Liver (tissue), 9 donors: Measurements from ENCODE around the gene SLC25A13. TPM values are rescaled to one million over a fixed set of nuclear protein-coding genes. Genes with fewer than 3 reads are reported as not detected.
A peak's percentile ranks its signal among the peaks of the same experiment; 100 is the strongest.

ENCODE experiments used
- DNase-seq: peaks from one replicate; pipeline ENCODE4 v3.0.0-alpha.2; 2017; ENCODE audit warnings: low spot score
- H3K27ac ChIP-seq, 2 donors: one replicate each; pipeline ENCODE4 v1.7.0; 2013; ENCODE audit warnings: inconsistent platforms in 2 of 2, low read length in 2 of 2, control low read depth in 1 of 2, low read depth in 1 of 2, mild to moderate bottlenecking in 1 of 2
- H3K27me3 ChIP-seq, 4 donors: one replicate each; pipeline versions ENCODE4 v1.6.1 to v1.7.0; 2013; ENCODE audit warnings: low read length in 3 of 4, inconsistent platforms in 1 of 4, mild to moderate bottlenecking in 1 of 4, moderate library complexity in 1 of 4; ENCODE audit not compliant: control insufficient read depth in 4 of 4, insufficient read depth in 4 of 4
- H3K36me3 ChIP-seq, 4 donors: one replicate each; pipeline versions ENCODE4 v1.6.1 to v1.7.0; 2013; ENCODE audit warnings: low read length in 3 of 4, mild to moderate bottlenecking in 3 of 4, low read depth in 1 of 4, moderate library complexity in 1 of 4; ENCODE audit not compliant: control insufficient read depth in 4 of 4, insufficient read depth in 3 of 4
- H3K4me1 ChIP-seq, 4 donors: one replicate each; pipeline versions ENCODE4 v1.6.1 to v1.7.0; 2013; ENCODE audit warnings: low read length in 3 of 4, mild to moderate bottlenecking in 3 of 4, moderate library complexity in 1 of 4; ENCODE audit not compliant: control insufficient read depth in 4 of 4, insufficient read depth in 4 of 4
- H3K4me3 ChIP-seq, 3 donors: one replicate each; pipeline versions ENCODE4 v1.6.1 to v1.7.0; 2013; ENCODE audit warnings: low read length in 3 of 3, control low read depth in 1 of 3, low read depth in 1 of 3, mild to moderate bottlenecking in 1 of 3
- H3K9ac ChIP-seq, 2 donors: one replicate each; pipeline ENCODE4 v1.7.0; 2013; ENCODE audit warnings: low read length in 2 of 2, mild to moderate bottlenecking in 2 of 2, moderate library complexity in 2 of 2, control low read depth in 1 of 2, low read depth in 1 of 2
- H3K9me3 ChIP-seq, 4 donors: one replicate each; pipeline versions ENCODE4 v1.6.1 to v1.7.0; 2013; ENCODE audit warnings: low read length in 3 of 4; ENCODE audit not compliant: control insufficient read depth in 4 of 4
- EGR1 ChIP-seq, 2 donors: IDR thresholded peaks; 2 replicates each; pipeline ENCODE4 v1.6.1; 2016 to 2018; ENCODE audit warnings: antibody characterized with exemption in 2 of 2, low read depth in 2 of 2
- FOXA1 ChIP-seq: IDR thresholded peaks from 2 replicates; pipeline ENCODE4 v1.6.1; 2016; ENCODE audit warnings: antibody characterized with exemption
- FOXA2 ChIP-seq: IDR thresholded peaks from 2 replicates; pipeline ENCODE4 v1.6.1; 2016; ENCODE audit warnings: antibody characterized with exemption
- GABPA ChIP-seq, 2 donors: IDR thresholded peaks in 1 of 2; conservative IDR thresholded peaks in 1 of 2; 2 replicates each; pipeline ENCODE4 v1.6.1; 2016; ENCODE audit warnings: antibody characterized with exemption in 2 of 2, mild to moderate bottlenecking in 1 of 2, moderate library complexity in 1 of 2
- HNF4A ChIP-seq, 2 donors: conservative IDR thresholded peaks; 2 replicates each; pipeline ENCODE4 v1.6.1; 2016; ENCODE audit warnings: antibody characterized with exemption in 2 of 2, mild to moderate bottlenecking in 2 of 2
- HNF4G ChIP-seq: IDR thresholded peaks from 2 replicates; pipeline ENCODE4 v1.6.1; 2016; ENCODE audit warnings: antibody characterized with exemption
- JUND ChIP-seq, 2 donors: IDR thresholded peaks; 2 replicates each; pipeline ENCODE4 v1.6.1; 2016; ENCODE audit warnings: antibody characterized with exemption in 2 of 2
- NR2F2 ChIP-seq: IDR thresholded peaks from 2 replicates; pipeline ENCODE4 v1.6.1; 2016; ENCODE audit warnings: antibody characterized with exemption
- RAD21 ChIP-seq, 2 donors: IDR thresholded peaks; 2 replicates each; pipeline ENCODE4 v1.6.1; 2016; ENCODE audit warnings: antibody characterized with exemption in 2 of 2, mild to moderate bottlenecking in 2 of 2
- RXRA ChIP-seq, 2 donors: IDR thresholded peaks; 2 replicates each; pipeline ENCODE4 v1.6.1; 2017 to 2018; ENCODE audit warnings: antibody characterized with exemption in 2 of 2, mild to moderate bottlenecking in 1 of 2
- SP1 ChIP-seq: IDR thresholded peaks from 2 replicates; pipeline ENCODE4 v1.6.1; 2018; ENCODE audit warnings: antibody characterized with exemption, mild to moderate bottlenecking
- TAF1 ChIP-seq: conservative IDR thresholded peaks from 2 replicates; pipeline ENCODE4 v1.6.1; 2016; ENCODE audit warnings: antibody characterized with exemption, mild to moderate bottlenecking
- YY1 ChIP-seq: IDR thresholded peaks from 2 replicates; pipeline ENCODE4 v1.6.1; 2016; ENCODE audit warnings: antibody characterized with exemption, mild to moderate bottlenecking
- WGBS: extraction: QIAGEN DNeasy Blood & Tissue Kit; methylation state at CpG from one replicate; pipeline ENCODE4 v1.1.7; 2013; 5-methylcytosine and 5-hydroxymethylcytosine counted together
- polyA plus RNA-seq, 2 donors: library from polyadenylated mRNA; stranded (reverse) in 1 of 2; unstranded in 1 of 2; fragments of 200-250 nt in 1 of 2; fragments of >200 nt in 1 of 2; fragmentation: Nextera tagmentation in 1 of 2; extraction: Ambion mirVana in 1 of 2; gene quantifications; one replicate each; pipeline versions ENCODE4 v1.2.1 to v1.2.3, GENCODE V29; 2013 to 2015
- total RNA-seq, 2 donors: library from RNA; depleted of rRNA; stranded (reverse); fragments of >200 nt; gene quantifications; one replicate each; pipeline ENCODE4 v1.2.3, GENCODE V29; 2014
- TF ChIP-seq, protein P1 (sequence below): IDR thresholded peaks from 2 replicates; pipeline ENCODE4 v1.6.1; 2016; ENCODE audit warnings: antibody characterized with exemption
- TF ChIP-seq, protein P2 (sequence below): IDR thresholded peaks from 2 replicates; pipeline ENCODE4 v1.6.1; 2016; ENCODE audit warnings: antibody characterized with exemption
- TF ChIP-seq, protein P3 (sequence below): fragments of 150-350 bp; IDR thresholded peaks from 2 replicates; pipeline ENCODE4 v1.5.1; 2017; ENCODE audit warnings: improper control_type of control experiment, low read depth, low read length; ENCODE audit not compliant: missing input control
- TF ChIP-seq, protein P4 (sequence below): IDR thresholded peaks from 2 replicates; pipeline ENCODE4 v1.6.1; 2016; ENCODE audit warnings: antibody characterized with exemption
- TF ChIP-seq, protein P5 (sequence below): IDR thresholded peaks from 2 replicates; pipeline ENCODE4 v1.6.1; 2016; ENCODE audit warnings: antibody characterized with exemption, mild to moderate bottlenecking
- donor health status: healthy.
- donor health status: healthy.
- donor health status: healthy.
- donor health status: healthy.
- donor health status: healthy.

Gene SLC25A13
- total and polyA plus RNA-seq, 4 donors: 45.6 to 116 (median 63.9) TPM

DNA sequence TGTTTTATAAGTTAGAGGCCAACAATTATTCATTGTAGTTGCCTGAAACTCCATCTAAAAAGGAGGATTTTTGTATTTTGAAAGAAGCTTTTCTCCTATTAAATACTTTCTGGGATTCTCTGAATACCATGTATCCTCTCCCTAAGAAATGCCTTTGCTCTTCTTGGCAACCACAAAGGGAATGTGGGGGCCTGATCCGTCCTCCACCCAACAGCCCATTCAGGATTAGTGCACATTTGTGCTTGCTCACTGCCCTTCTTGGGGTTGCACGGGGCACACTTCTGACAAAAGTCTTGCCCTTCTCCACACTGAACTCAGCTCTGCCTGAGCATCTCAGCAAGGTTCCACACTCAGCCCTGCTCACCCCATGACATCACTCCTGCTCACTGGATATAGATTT, 194.2 kb downstream of the SLC25A13 start:
- Histone ChIP-seq H3K36me3 (peaks cover 3 to 36% (median 18%) of the 10 kb centered on the region in 4 donors), H3K9me3 (no peaks in the 10 kb centered on the region), H3K4me3 (no peak overlapping the region), H3K9ac (no peak overlapping the region), H3K4me1 (peaks cover 0 to 14% (median 1%) of the 10 kb centered on the region in 4 donors), H3K27ac (no peak overlapping the region), H3K27me3 (no peaks in the 10 kb centered on the region)
- WGBS: 91% methylated on average over 2 of the region's 2 CpGs
- DNase-seq: no peak
- TF ChIP-seq JUND (IDR thresholded peaks at IDR 0.05) (no peak), GABPA (IDR thresholded peaks at IDR 0.05 in 1 of 2, conservative IDR thresholded peaks at IDR 0.05 in 1 of 2) (no peak), FOXA2 (no peak), RXRA (IDR thresholded peaks at IDR 0.05) (no peak), HNF4A (conservative IDR thresholded peaks at IDR 0.05) (no peak), RAD21 (IDR thresholded peaks at IDR 0.05) (no peak), SP1 (no peak), FOXA1 (no peak), HNF4G (no peak), TAF1 (no peak), NR2F2 (no peak)
- TF ChIP-seq, protein P1, sequence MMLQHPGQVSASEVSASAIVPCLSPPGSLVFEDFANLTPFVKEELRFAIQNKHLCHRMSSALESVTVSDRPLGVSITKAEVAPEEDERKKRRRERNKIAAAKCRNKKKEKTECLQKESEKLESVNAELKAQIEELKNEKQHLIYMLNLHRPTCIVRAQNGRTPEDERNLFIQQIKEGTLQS: no peak
- TF ChIP-seq, protein P2, sequence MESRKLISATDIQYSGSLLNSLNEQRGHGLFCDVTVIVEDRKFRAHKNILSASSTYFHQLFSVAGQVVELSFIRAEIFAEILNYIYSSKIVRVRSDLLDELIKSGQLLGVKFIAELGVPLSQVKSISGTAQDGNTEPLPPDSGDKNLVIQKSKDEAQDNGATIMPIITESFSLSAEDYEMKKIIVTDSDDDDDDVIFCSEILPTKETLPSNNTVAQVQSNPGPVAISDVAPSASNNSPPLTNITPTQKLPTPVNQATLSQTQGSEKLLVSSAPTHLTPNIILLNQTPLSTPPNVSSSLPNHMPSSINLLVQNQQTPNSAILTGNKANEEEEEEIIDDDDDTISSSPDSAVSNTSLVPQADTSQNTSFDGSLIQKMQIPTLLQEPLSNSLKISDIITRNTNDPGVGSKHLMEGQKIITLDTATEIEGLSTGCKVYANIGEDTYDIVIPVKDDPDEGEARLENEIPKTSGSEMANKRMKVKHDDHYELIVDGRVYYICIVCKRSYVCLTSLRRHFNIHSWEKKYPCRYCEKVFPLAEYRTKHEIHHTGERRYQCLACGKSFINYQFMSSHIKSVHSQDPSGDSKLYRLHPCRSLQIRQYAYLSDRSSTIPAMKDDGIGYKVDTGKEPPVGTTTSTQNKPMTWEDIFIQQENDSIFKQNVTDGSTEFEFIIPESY: no peak
- TF ChIP-seq, protein P3, sequence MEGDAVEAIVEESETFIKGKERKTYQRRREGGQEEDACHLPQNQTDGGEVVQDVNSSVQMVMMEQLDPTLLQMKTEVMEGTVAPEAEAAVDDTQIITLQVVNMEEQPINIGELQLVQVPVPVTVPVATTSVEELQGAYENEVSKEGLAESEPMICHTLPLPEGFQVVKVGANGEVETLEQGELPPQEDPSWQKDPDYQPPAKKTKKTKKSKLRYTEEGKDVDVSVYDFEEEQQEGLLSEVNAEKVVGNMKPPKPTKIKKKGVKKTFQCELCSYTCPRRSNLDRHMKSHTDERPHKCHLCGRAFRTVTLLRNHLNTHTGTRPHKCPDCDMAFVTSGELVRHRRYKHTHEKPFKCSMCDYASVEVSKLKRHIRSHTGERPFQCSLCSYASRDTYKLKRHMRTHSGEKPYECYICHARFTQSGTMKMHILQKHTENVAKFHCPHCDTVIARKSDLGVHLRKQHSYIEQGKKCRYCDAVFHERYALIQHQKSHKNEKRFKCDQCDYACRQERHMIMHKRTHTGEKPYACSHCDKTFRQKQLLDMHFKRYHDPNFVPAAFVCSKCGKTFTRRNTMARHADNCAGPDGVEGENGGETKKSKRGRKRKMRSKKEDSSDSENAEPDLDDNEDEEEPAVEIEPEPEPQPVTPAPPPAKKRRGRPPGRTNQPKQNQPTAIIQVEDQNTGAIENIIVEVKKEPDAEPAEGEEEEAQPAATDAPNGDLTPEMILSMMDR: no peak
- TF ChIP-seq, protein P4, sequence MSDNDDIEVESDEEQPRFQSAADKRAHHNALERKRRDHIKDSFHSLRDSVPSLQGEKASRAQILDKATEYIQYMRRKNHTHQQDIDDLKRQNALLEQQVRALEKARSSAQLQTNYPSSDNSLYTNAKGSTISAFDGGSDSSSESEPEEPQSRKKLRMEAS: no peak
- TF ChIP-seq, protein P5, sequence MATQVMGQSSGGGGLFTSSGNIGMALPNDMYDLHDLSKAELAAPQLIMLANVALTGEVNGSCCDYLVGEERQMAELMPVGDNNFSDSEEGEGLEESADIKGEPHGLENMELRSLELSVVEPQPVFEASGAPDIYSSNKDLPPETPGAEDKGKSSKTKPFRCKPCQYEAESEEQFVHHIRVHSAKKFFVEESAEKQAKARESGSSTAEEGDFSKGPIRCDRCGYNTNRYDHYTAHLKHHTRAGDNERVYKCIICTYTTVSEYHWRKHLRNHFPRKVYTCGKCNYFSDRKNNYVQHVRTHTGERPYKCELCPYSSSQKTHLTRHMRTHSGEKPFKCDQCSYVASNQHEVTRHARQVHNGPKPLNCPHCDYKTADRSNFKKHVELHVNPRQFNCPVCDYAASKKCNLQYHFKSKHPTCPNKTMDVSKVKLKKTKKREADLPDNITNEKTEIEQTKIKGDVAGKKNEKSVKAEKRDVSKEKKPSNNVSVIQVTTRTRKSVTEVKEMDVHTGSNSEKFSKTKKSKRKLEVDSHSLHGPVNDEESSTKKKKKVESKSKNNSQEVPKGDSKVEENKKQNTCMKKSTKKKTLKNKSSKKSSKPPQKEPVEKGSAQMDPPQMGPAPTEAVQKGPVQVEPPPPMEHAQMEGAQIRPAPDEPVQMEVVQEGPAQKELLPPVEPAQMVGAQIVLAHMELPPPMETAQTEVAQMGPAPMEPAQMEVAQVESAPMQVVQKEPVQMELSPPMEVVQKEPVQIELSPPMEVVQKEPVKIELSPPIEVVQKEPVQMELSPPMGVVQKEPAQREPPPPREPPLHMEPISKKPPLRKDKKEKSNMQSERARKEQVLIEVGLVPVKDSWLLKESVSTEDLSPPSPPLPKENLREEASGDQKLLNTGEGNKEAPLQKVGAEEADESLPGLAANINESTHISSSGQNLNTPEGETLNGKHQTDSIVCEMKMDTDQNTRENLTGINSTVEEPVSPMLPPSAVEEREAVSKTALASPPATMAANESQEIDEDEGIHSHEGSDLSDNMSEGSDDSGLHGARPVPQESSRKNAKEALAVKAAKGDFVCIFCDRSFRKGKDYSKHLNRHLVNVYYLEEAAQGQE: no peak

DNA sequence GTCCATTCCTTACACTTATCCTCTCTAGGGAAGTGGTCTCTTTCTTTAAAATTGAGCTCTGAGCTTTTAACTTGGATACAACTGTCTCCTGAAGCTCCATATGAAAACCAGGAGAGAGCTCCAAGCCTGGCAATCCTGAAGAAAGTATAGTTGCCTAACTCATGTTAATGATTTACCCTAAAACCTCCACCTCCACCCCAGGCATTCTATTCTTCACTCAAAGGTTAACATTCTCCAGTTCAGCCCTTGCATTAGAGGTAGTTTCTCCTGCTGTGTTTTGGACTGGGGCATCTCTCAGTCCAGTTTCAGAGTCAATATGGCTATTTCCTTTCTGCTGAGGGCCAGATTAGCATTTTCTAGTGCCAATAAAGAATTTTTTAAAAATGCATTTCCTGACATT, 195.5 kb downstream of the SLC25A13 start:
- no peaks in the 10 kb centered on the region for H3K9me3 ChIP-seq
- no peak overlapping the region for H3K4me3 ChIP-seq
- H3K9ac ChIP-seq: no peak overlapping the region
- TF ChIP-seq, protein P3: no peak
- no peak for TF ChIP-seq NR2F2
- TF ChIP-seq YY1: peak; percentile 68
- TF ChIP-seq FOXA2: peak; percentile 60
- no peak for TF ChIP-seq EGR1 (IDR thresholded peaks at IDR 0.05; ENCODE audit: low read depth in 2 of 2)
- TF ChIP-seq FOXA1: peak; percentile 41
- TF ChIP-seq HNF4A (conservative IDR thresholded peaks at IDR 0.05): peak; percentile 70 to 79
- TF ChIP-seq, protein P5: peak; percentile 53
- peak; percentile 54 to 84 for TF ChIP-seq RXRA (IDR thresholded peaks at IDR 0.05)
- peak; percentile 41 to 52 for TF ChIP-seq RAD21 (IDR thresholded peaks at IDR 0.05)
- TF ChIP-seq SP1: peak; percentile 54
- peak in 1 of 2 donors; percentile 21 for TF ChIP-seq GABPA (IDR thresholded peaks at IDR 0.05 in 1 of 2, conservative IDR thresholded peaks at IDR 0.05 in 1 of 2)
- TF ChIP-seq JUND (IDR thresholded peaks at IDR 0.05): peak in 1 of 2 donors; percentile 72
- H3K36me3 ChIP-seq: peaks cover 1 to 37% (median 13%) of the 10 kb centered on the region in 4 donors
- no peak overlapping the region for H3K27ac ChIP-seq
- no peaks in the 10 kb centered on the region for H3K27me3 ChIP-seq
- H3K4me1 ChIP-seq: peaks cover 0 to 14% (median 1%) of the 10 kb centered on the region in 4 donors
- no peak for DNase-seq
